GM21528 (cell line): ENCODE measurements around the gene CPTP.
"Not testable (repeated sequence)": the region's sequence is repeated elsewhere in the genome, so short reads cannot be mapped to it uniquely, and the experiment has no call there.

ENCODE experiments used
- ATAC-seq: cut with Tn5 transposase; IDR thresholded peaks from one replicate; pipeline ENCODE4 v1.9.1; 2021; ENCODE audit warnings: mild to moderate bottlenecking, moderate library complexity; ENCODE audit not compliant: unreplicated experiment, low FRiP score

CPTP gene

DNA sequence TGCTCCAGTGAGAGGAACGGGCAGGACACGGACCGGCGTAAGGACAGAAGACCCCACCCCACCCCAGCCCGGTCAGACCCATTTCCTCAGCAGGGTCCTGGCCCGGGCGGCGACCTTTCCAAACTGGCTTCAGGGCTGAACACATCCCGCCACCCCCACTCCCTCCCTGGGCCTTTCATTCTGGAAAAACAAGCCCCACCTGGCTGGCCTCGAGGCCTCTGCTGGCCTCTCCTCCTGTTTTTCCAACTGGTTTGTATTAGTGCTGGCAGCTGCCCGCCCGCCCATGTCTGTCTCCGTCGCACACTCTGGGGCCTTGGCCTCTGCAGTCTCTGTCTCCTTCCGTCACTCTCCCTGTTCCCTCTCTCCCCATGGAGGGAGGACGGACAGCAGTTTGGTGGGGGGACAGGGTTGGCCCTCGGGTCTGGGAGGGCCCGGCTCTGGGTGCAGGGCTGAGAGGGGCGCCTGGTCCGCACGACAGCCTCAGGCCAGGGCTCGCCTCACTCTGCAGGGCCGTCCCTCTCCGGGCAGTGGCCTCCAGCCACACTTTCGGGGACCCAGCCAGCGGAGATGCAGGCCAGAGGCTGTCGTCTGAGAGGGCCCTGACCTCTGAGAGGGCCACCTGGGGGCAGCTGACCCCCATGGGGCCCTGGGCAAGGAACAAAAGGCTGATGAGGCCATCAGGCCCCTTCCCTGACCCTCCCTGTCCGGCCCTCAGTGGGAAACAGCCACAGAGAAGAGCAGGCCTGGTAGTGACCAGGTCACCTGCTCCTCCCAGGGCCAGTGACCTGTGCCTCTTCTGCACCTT, 35.3 kb downstream of the CPTP start:
- no peak for ATAC-seq

DNA sequence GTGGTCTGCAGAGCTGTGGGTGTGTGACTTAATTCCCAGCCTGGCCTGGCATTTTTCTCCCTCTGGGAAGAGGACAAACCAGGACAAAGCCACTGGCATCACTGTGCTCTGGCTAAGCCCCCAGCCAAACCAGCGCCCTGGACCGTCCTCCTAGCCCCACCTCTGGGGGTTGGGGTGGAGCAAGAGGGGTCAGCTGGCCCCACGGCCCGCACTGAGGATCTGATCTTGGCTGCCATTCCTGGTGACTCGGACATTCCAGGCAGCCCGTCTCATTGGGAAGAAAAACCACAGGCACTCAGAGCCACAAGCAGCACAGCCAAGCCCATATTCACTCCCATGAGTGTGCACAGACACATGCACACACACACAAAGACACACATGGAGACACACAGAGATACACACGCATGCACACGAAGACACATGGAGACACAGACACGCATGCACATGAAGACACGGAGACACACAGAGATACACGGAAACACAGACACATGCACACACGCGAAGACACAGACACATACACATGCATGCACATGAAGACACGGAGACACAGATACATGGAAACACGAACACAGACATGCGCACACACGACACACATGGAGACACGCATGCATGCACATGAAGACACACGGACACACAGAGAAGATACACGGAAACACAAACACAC, 36.0 kb downstream of the CPTP start:
- ATAC-seq, result no peak

DNA sequence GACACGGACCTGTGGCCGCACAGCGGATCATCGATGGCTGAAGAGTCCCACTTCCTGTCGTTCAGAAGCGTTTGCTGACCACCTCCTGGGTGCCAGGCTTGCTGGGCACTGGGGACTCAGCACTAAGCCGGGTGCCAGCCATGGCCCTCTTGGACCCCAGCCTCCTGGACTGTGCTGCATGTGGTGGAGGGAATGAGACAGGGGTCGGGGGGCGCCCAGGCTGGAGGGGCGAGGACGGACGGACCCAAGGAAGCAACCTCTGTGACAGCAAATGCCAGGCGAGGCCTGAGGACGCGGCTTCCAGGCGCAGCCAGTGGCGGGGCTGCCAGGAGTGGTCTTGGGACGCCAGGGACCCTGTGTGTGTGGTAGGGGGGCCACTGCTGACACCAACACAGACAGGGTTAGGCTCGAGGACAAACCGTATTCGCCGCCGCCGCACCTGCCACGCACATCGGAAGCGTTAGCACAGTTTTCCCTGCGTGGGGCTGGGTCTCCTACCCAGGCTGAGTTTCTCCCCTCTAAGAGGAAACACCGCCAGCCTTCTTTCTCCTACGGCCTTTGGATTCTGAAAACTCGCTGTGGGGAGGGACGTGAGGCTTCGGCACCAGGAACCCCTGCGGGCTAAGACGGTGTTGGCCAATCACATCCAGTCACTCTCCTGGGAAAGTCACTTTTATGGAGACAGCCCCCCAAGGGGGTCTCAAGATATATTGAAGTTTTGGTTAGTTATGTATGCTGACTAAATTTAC, 36.8 kb downstream of the CPTP start:
- ATAC-seq, result no peak

DNA sequence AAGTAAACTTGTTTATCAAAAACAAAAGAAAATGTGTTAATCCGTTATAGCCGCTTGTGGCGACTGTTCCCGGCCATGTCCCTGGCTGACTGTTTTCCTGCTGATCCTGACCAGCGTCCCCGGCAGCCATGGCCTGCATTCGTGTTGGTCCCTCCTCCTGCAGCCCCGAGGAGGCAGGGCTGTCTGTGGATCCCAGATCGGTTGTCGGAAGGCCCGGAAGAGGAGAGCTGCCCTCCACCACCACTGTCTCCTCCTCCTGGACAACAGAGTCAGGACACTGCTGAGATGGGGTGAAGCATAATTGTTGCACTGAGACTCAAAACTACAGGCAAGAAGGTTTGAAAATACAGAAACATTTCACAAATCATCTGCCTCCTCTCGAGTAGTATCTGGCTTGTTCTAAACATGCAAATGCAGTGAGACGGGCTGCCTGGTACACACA, 37.4 kb downstream of the CPTP start:
- ATAC-seq, result no peak

DNA sequence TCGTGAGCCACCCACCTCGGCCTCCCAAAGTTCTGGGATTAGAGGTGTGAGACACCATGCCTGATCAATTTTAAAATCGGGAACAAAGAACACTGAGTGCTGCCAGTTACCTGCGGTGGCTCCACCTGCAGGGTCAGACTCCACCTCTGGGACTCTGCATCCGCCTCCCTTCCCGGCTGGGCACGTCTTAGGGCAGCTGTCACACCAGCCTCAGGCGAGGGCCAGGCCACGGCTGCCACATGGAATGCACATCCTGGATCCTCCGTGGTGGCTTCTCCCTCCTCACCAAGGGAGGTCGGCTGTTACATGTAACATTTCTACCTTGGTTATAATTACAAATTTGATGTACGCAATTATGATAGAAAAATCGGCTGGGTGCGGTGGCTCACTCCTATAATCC, 39.7 kb downstream of the CPTP start:
- no peak for ATAC-seq

DNA sequence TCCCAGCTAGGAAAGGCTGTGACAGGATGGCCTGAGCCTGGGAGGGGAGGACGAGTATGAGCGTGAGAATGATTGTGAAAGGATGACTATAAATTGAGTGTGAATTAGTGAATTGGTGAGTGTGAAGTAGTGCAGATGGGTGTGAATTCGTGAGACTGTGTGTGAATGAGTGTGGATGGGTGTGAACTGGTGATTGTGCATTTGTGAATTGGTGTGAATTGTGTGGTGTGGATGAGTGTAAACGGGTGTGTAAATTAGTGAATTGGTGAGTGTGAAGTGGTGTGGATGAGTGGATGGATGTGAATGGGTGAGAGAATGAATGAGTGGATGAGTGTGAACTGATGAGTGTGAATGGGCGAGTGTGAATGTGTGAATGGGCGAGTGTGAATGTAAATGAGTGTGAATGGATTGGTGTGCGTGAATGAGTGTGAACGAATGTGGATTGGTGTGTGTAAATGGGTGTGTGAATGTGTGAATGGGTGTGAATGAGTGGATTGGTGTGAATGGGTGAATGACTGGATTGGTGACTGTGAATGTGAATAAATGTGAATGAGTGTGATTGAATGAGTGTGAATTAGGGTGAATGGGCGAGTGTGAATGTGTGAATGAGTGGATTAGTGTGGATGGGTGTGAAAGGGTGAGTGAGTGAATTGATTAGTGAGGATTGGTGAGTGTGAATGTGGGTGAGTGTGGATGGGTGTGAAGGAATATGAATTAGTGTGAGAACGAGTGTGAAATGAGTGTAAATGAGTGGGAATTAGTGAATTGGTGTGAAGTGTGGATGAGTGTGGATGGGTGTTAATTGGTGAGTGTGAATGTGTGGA, 41.5 kb downstream of the CPTP start:
- no peak for ATAC-seq

DNA sequence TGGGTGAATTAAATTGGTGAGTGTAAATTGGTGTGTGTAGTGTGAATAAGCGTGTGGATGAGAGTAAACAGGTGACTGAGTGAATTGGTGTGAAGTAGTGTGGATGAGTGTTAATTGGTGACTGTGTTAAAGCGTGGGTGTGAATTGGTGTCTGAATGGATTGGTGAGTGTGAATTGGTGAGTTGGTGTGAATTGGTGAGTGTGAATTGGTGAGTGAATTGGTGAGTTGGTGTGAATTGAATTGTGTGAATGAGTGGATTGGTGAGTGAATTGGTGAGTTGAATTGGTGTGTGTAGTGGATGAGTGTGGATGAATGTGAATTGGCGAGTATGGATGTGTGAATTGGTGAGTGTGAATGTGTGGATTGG, 42.1 kb downstream of the CPTP start:
- ATAC-seq, result no peak

DNA sequence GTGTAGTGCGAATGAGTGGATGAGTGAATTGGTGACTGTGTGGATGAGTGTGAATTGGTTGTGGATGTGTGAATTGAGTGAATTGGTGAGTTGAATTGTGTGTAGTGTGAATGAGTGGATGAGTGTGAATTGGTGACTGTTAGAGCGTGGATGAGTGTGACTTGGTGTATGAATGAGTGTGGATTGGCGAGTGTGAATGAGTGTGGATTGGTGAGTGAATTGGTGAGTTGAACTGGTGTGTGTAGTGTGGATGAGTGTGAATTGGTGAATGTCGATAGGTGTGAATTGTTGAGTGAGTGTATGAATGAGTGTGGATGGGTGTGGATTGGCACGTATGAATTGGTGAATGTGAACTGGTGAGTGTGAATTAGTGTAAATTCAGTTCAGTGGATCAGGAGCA, 42.7 kb downstream of the CPTP start:
- ATAC-seq, result no peak

DNA sequence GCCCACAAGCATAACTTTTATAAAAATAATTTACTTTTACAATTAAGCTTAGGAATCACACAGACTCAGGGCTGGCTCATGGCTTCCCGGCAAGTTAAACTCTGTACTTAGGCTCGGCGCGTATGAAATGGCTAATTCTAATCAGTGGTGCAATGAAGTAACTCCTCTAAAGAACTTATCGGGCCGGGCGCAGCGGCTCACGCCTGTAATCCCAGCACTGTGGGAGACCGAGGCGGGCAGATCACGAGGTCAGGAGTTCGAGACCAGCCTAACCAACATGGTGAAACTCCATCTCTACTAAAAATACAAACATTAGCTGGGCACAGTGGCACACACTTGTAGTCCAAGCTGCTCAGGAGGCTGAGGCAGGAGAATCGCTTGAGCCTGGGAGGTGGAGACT, 45.5 kb downstream of the CPTP start:
- not testable (repeated sequence) for ATAC-seq

DNA sequence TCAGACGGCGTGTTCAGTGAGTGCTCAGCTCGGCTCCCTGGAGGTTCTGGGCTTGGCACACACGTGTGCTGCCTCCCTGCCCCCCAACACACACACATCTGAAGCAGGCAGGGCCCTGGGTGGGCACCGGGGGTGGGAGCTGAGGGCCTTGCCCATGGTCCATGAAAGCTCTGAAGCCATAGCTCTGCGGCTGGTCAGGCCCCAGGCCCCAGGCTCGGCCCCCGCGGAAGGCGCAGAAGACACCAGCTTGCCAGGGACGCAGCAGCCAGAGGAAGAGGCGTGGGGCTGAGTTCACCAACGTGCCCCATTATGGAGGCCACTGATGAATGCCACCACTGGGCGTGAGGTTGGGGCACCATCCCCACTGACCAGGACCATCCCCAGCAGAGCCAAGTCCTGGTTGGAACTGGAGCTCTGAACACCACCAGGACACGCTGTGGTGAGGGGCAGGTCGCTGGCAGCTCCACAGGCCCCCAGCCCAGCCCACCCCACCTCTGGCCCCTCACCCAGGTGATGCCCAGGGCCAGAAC, 46.2 kb downstream of the CPTP start:
- ATAC-seq, result no peak

DNA sequence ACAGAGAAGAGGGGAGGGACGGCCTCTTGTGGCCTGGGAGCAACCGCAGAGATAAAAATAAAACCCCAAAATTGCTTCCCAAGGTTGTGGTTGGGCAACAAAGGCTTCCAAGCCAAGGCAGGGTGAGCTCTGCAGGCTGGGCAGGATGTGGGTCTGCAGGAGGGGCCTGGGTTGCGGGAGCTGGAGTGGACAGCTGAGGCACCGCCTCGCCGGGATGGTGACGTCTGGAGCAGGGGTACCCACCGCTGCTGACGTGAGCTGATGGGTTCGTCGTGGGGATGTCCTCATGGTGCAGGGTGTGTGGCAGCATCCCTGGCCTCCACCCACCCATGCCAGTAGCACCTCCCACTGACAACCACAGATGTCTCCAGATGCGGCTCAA, 46.8 kb downstream of the CPTP start:
- ATAC-seq, result no peak

DNA sequence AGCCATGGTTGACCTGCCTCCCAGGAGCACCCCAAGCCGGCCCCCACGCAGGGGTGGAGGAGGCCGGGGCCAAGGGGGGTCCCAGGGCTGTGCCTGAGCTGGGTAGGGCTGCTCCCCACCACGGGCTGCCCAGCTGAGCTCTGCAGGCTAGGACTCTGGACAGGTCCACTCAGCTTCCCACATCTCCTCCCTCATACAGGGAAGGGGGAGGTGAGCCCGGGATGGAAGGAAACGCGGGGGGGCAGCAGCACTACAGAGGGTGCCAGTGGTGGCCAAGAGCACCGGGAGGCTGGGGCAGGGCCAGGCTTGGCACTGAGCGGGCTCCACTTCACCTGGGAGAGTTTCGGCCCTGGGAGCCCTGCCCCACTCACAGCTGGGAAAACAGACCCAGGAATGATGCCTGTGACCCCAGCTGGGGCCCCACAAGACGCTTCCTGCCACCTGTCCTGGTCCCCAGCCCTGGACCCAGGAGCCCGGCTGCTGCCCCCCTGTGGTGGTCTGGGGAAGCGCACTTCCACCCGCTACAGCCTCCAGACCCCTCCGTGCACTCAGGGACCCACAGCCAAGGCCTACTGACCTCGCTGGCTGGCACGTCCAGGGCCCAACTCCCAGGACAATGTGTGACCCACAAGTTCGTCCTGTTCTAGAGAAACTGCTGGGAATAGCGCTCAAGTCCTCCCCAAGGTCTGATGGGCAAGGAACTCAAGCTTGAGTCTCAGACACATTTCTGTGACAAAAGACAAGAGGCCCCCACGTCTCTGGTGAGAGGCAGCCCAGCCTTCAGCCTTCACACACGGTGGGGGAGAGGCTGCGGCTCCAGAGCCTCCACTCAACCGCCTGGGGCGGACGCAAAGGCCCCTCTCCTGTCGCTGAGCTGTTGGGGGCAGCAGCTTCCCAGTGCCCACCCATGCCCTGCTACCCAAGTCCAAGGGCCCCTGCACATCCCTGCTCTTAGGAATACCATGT, 47.4 kb downstream of the CPTP start:
- no peak for ATAC-seq

DNA sequence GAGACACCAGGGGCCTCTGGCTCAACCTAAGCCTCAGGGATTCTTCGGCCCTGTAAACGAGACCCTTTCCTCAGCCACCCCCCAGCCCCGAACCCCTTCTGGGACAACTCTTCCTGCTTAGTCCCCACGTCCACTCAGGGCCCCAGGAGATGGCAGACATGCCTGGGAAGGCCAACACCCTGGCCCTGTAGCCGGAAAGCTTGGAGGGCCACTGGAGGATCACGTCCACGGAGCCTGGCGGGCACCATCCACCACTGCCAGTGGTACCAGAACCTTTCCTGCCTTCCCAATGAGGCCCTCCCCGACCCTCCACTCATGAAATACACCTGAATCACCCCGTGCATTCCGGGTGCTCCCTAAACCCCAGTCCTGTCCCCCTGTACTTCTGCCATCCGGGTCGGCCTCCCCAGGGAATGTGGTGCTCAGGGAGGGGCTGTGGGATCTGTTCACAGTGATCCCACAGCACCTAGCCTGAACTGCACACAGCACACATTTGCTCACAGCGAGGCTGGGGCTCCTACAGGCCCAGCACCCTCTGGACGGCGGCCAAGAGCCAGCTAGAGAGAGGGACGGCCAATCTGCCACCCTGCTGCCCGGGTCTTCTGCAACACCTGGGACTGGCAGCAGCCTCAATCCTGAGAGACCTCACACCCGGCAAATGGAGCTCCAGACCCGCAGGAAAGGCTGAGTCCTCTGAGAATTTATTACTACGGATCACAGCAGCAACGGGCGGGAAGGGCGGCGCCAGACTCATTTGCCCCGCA, 48.6 kb downstream of the CPTP start:
- no peak for ATAC-seq

DNA sequence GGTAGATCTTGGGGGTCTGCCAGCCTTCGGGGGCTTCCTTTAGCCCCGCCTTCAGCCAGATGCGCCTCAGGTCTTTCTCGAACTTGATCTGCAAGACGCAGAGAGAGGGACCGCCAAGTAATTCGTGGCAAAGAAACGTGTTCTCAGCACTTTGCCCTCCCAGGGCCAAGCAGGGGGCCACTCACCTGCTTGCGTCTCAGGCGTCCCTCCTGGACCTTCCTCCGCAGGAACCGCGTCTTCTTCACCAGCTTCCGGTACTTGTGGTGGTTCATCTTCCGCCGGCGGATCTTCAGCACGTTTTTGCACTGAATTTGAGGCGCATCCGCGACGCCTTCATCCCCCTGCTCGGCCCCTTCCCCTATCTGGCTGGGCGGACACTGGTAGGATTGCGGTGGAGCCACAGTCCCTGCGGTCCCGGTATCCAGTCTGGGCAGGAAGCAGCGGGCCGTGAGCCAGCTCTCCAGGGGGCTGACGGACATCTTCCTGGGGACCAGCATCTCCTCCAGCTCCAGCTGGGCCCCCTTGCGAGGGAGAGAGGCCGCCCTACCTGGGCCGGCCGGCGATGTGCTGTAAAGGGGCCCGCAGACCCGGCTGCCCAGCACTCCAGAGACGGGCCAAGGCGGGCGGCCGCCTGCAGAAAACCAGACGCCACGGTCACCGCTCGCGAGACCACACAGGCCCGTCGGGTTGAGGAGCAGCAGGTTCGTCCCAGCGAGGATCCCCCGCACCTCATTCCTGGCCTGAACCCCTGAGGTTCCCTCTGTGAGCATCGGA, 49.4 kb downstream of the CPTP start:
- ATAC-seq, result no peak

DNA sequence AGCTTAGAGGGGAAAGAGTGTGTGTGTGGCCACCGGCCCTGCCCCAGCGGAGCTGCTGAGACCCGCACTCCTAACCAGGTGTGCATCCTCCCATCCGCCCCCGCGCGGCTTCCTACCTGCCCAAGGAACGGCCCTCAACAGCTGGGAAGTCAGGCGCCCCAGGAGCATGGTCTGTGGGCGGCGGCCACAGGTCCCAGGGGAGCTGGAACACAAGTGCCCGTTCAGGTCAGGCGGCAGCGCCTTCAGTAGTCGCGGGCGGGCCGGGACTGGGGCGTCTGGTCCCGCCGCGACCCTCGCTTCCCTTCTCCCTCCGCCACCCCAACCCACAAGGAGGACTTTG, 50.0 kb downstream of the CPTP start:
- peak; percentile 10 for ATAC-seq

DNA sequence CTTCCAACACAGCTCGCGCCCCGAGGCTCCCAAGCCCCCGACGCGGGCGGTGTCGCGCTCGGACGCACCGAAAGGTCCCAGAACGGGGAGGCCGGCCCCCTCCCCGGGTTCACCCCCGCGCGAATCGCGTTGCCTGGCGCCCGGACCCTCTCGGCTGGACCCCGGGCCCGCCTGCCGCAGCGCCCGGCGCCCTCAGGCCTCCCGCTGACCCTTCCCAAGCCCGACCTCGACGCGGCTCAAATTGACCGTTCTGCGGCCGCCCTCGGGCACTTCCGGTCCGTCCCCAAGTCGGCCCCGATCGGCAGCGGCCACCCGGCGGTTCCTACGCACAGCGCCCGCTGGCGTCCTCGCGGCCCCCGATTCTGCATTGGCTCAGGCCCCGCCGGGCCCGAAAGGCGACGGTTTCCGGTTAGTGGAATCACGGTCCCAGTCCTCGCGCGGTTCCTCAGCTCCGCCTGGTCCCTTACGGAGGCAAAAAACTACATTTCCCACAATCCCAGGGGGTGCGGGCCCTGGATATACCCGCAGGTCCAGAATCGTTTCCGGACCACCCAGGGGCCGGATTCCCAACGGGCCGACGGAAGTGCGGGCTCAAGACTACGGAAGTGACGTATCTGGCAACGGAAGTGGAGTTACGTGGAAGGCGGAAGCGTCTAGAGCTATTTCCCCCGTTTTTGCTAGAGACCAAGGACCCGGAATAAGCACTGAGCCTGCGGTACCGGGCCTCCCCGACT, 50.5 kb downstream of the CPTP start, which contains the start of gene AURKAIP1:
TSS of gene AURKAIP1 (minus strand) at position 279 of the 734 bp plus-strand sequence. CDS start 451 bp downstream, outside the sequence.
- peak; percentile 79 for ATAC-seq

DNA sequence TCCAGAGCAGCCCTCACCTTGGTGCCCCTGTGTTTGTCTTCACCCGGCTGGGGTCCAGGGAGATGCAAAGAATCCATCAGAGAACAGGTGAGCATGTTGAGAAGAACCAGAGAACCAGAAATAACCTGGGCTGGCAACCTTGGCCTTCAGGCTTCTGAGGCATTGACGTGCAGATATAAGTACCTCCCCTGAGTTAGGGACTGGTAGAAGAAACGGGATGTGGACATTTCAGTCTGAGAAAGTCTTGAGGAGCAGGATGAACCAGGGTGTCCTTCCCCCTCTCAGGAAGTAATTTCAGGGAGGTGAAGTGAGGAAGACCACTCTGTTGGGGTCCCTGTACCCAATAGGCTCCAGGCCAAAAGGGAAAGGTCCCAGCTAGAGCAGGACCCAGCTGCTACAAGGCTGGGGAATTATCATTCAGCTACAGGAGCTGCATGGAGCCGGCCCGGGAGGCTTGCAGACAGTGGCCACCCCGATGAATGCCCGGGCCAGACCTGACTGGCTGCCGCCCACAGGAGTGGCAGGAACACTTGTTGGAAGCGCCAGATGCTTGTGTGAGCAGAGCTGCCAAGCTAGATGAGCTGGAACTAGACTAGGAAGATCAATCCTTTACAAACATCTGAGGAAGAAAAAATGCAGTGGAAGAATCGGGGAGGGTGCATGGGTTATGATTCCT, 52.1 kb downstream of the CPTP start:
- ATAC-seq, result no peak
